ENCODE measurements around the gene ARL16.

Gene ARL16

DNA sequence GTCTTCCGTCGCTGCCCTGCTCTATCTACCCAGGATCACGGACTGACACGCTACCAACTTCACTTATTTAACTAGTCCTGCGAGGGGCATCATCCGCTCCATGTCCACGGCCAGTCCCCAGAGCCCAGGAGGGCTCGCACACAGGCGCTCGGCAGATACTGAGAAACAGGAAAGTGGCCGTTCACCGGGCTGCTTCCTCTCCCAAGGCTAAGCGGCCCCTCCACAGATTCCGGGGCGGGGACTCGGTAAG lies 17.6 kb downstream of the ARL16 start:
- peak in 1 of 2 experiments; percentile 9 for DNase-seq

DNA sequence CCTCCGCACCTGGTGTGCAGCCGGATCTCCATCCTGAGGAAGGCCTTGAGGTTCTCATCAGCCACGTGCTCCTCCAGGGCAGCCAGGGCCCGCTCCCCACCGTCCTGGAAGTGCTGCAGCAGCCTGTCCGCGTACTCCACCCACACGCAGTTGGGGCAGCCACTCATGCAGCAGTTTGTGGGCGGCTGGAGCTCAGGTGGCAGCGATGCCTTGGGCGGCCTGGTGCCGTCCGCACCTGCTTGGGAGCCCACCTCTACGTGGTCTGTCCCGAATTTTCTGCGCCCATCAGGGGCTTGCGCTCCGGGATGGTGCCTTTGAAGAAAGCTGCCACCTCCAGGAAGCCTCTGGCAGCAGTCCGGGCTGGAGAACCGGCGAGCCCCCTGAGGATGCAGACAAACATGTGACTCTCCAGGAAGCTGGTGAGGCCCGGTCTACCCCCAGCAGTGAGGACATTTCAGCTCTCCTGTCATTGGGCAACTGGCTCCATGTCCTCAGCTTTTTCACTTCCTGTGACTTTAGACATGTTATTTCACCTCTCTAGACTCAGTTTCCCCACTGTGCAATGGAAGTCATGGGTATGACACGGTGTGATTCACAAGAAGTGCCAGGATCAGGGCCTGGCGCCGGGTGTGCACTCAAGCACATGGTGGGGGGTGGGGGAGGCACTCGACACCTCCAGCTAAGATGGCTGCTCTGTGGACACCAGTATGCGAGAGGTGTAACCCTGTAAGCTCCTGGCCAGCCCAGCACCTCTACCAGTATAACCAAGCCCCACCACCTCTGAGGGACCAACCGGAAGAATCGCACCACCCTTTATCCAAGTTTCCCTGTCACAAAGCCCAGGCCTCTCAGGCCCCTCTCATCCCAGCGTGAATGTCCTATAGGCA lies 18.1 kb downstream of the ARL16 start:
- peak; percentile 64 to 67 for DNase-seq

DNA sequence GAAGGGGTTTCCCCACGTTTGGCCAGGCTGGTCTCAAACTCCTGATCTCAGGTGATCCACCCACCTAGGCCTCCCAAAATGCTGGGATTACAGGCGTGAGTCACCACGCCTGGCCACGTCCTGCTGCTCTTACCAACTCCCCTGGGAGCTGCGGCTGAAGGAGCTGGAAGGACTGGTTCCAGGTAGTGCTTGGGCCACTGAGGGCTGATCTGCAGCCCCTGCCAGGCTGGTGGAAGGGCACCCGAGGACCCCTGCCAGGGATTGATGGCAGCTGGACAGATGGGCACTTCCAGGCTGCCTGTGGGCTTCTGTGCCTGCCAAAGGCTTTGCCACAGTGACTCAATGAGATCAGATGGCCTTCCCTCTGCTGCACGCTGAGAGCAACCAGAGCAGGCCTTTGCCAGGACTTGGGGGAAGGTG lies 19.5 kb downstream of the ARL16 start:
- DNase-seq, result no peak

DNA sequence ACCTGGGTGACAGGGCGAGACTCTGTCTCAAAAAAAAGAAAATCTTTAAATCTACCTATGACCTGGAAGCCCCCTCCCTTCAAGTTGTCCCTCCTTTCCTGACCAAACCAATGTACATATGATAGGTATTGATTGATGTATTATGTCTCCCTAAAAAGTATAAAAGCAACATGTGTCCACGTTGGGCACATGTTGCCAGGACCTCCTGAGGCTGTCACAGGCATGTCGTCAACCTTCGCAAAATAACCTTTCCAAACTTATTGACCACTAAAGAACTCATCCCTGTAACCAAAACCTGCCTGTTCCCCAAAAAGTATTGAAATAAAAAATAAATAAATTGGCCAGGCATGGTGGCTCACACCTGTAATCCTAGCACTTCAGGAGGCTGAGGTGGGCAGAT lies 21.6 kb downstream of the ARL16 start:
- DNase-seq, result no peak

DNA sequence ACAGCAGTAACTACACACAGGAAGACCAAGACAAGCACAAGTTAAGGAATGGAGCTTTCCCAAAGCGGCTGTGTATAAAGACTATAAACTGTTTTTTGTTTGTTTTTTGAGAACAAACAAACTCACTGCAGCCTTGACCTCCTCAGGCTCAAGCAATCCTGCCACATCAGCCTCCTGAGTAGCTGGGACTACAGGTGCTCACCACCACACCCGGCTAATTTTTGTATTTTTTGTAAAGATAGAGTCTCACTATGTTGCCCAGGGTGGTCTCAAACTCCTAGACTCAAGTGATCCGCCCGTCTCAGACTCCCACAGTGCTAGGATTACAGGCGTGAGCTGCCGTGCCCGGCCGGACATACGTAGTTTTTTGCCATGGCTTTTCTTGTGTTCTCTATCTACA lies 23.2 kb downstream of the ARL16 start:
- DNase-seq, result no peak

DNA sequence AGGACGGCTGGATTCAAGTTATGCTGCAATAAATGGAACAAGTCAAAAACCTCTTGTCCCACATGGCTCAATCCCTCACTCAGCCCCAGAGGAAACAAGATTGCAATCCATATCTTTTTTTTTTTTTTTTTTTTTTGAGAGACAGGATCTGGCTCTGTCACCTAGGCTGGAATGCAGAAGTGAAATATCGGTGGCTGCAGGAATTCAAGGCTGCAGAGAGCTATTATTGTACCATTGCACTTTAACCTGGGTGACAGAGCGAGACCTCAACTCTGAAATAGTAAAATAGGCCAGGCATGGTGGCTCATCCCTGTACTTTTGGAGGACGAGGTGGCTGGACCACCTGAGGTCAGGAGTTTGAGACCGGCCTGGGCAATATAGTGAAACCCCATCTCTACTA lies 24.6 kb downstream of the ARL16 start:
- no peak for DNase-seq

DNA sequence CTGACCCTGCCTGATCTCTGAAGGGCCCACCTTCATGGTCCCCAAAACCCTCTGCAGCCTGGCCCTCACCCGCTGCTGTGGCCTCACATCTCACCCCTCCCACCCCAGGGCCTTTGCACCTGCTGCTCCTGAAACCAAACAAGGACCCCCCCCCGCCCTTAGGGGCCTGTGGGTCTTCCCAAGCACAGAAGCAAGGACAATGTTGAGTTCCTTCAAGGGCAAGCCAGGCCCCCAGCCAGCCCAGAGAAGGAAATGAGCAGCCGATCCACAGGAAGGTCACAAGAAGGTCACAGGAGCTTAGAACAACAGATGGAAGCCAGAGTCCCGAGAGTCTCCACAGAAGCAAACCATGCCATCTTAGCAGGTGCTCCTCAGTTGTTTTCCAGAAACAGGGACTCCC lies 26.8 kb downstream of the ARL16 start:
- no peak for DNase-seq

DNA sequence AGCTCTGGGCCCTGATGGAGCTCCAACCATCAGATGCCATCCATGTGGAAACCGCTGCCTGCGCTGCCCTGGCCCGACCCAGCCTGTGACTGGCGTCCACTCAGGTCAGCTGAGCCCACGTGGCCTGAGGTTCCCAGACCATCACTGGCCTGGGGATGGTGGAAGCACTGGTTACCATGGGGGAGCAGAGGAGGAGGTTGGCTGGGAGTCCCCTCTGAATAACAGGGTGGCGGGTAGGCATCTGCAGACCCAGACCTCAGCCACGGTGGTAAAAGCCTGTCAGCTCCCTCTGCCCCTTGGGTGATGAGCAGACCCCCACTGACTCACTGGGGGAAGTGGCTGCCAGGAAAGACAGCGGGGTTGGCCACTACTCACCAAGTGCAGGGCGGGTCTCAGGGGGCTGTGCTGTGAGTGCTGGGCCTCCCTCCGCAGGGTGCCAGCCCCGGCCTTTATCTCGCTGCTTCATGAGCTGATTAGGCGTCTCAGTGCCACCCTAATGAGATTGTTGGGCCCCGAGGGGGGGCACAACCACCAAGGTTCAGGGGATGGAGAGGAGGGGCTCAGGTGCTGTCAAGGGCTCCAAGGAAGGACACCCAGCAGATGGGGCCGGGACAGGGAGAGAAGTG lies 27.4 kb downstream of the ARL16 start, which contains the start of gene PDE6G:
Gene PDE6G, minus strand, starts transcription at position 425 of the 626 bp plus-strand sequence. CDS start 3,237 bp downstream, outside the sequence.
- DNase-seq, result no peak

DNA sequence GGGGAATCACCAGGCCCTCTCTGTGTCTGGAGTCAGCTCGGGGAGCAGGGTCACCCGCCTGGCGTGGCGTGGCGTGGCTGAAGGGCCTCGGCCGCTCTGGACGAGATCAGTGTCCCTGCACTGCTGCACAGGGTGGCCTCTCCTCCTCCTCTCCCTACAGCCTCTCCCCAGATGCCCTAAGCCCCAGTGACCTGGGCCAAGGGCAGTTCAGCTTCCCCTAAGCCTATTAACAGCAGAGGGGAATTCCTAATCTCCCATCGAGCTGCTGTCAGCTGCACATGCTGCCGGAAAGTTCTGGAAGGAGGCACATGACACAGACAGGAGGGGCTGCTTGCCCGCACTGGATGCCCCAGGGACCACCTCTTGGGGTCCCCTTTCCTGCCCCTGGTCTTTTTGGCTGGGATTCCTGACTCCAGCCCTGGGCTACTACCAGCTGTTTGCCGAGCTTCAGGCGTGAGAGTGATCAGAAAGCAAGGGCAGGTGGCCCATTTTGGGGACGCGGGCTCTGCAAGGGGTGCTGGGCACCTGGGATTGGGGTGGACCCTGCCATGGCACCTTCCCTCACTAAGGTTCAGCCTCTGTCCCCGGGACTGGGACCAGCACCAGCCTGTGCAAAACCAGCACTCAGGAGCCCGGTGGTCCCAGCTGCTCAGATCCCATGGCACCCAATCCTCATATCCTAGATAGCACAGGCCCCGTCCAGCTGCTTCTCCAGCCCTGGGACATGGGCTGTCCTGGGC lies 28.0 kb downstream of the ARL16 start:
- no peak for DNase-seq

DNA sequence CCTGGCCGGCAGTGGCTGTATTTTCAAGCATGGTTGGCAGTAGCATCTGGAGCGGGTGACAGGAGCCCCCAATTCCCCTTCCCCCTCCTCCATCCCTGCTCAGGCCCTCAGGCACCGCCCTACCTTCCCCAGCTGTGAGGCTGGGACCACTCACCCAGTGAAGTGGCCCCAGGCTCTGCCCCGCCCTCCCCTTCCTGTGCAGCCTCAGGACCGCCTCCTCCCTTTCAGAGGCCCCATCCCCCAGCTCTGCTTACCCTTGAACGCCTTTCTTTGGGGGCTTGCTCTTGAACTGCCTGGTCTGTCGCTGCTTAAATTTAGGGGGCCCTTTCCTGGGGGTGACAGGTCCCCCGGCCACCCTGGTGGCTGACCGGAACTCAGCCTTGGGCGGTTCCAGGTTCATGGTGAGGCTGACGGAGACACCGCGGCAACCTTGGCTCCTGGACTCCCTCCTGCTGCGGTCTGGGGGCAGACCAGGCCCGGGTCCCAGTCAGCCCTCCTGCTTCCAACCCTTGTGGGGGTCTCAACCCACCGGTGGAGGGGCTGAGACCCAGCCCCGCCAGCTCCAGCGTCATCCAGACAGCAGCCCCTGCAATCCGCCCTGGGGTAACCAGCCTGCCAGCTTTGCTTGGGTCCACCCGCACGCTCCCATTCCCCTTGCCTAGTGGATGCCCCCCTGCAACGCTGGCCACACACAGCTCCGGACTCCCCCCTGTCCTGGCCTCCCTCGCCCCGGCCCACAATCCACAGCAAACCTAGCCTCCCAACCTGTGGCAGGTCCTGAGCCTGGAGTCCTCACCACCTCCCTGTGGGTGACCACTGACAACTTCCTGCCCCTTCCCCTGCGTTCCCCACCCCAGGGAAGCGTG lies 30.5 kb downstream of the ARL16 start:
- DNase-seq, result no peak

DNA sequence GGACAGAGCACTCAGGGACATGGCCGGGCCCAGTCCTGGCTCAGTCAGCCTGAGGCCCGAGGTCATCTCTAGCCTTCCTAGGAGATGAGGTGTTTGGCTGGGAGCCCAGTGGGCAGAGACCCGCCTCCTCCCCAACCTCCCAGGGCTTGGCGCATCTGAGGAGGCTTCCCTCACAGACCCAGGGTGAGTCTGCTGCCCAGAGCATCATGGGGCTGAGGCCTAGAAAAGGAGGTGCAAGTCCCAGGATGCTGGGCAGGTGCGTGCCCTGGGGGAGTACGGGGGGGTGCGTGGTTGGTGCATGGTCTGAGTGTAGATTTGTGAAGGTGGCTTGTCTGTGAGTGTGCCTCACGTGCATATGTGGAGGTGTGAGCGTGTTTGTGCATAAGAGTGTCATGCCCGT lies 31.9 kb downstream of the ARL16 start:
- no peak for DNase-seq

DNA sequence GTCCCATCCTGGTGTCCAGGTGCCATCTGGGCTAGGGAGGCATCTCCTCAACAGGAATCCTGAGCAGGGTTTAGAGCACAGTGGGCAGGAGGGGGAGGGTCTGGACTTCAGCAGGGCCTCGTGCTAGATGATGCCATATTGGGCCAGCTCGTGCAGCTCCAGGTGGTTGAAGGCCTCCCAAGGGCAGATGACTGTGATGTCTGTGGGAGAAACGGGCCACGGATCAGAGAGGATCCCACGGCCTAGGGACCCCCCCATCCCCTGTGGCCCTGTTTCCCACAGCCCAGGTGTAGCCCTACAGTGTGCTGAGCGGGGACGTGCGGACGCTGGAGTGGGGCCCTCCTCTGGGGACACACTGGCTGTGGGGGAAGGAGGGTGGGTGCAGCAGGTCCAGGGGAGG lies 32.6 kb downstream of the ARL16 start:
- DNase-seq, result no peak

DNA sequence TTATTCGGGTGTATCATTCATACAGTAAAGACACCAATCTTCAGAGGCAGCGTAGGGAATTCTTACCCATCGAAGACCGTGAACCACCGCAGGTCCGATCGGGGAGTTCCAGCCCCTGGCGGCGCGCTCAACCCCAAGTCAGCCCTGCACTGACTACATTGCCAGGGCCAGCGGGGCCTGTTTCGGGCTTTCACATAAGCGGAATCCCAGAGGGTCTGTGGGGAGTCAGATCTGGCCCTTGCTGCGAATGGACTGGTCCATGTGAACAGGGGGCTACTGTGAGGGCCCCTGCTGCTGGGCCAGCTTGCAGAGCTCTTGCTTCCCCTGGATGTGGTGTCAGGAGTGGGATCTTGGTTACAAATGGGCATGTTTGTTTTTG lies 34.9 kb downstream of the ARL16 start:
- no peak for DNase-seq

DNA sequence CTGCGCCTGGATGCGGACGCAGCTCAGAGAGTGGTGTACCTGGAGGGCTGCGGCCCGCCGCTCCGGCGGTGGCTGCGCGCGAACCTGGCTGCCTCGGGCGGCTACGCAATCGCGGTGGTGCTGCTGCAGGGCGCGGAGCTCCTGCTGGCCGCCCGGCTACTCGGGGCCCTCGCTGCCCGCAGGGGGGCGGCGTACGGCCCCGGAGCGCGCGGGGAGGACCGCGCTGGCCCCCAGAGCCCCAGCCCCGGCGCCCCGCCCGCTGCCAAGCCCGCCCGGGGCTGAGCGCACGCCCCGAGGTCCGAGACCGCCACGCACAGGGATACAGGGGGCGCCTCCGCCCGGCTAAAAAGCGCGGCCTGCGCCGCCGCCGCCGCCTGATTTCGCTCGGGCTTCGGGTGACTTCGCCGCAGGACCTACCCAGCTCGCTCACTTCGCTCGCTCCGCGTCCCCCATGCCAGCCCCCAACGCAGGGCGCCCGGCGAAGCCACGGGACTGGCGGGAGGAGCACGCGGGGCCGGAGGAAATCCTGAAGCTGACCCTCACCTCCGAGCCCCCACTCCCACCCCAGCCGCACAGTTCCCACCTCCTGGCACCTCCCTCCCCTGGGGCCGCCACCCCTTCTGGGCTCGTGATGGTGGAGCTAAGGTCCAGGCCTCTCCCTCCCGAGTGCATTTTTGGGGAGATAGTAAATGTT lies 35.4 kb downstream of the ARL16 start:
- no peak for DNase-seq

DNA sequence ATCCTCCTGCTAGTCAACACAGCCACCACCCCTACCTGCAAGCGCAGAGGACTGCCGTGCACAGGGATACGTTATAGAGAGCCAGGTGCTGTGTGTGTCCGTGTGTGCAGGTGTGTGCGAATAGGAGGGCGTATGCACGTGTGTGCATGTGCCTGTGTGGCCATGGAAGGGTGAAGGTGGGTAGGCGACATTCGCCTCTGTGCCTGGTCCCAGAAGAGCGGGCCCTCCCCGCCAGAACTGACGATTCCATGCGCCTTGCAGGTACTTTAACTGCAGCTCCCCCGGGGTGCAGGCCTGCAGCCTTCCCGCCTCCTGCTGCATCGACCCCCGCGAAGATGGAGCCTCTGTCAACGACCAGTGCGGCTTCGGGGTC lies 36.0 kb downstream of the ARL16 start:
- DNase-seq, result no peak

DNA sequence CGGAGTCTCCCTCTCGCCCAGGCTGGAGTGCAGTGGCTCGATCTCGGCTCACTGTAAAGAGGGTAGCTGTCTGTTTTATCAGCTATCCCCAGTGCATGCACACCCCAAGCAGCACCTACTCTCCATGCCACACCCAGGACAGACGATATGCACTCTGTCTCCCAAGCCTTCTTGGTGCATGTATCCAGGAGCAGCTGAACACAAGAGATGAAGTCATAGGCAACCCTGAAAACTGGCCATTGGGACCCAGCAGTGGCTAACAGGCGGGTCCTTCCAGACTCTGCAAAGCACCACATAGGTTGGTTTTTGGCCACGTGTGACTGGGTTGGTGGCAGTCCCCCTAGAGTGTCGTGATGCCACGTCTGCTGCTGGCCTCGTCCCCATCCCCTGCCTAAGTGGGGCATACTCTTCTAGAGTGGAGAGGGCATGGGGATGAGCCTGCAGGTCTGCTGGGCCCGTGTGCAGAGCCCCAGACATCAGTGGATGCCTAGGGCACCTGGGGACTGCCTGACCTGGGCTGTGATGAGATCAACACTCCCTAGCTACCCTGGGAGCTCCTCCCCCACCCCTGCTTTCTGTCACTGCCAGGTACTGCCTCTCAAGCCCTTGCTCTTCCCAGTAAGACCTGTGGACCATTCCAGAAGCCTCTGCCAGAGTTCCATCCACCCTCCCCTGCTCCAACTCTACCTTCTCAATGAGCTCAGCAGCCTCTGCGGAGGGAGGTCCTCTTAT lies 36.6 kb downstream of the ARL16 start:
- no peak for DNase-seq

DNA sequence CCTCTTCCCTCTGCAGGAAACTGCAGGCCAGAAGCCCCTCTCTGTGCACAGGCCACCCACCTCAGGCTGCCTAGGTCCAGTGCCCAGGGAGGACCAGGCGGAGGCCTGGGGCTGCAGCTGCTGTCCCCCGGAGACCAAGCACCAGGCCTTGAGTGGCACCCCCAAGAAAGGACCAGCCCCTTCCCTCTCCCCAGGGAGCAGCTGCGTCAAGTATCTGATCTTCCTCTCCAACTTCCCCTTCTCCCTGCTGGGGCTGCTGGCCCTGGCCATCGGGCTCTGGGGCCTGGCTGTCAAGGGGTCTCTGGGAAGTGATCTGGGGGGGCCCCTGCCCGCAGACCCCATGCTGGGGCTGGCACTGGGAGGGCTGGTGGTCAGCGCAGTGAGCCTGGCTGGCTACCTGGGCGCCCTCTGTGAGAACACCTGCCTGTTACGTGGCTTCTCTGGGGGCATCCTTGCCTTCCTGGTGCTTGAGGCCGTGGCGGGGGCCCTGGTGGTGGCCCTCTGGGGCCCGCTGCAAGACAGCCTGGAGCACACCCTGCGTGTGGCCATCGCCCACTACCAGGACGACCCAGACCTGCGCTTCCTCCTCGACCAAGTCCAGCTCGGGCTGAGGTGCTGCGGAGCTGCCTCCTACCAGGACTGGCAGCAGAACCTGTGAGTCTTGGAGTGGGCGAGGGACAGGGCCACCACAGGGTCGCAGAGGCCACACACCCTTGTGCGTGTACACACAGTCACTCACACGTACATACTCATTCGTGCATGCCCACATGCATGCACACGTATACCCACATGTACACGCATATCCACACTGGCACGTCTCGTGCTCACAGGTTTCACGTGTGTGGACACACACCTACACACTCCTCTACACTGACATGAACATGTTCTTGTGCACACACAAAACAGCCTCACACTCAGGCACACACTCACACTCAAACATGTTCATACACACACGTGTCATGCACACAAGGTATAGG lies 38.3 kb downstream of the ARL16 start:
- no peak for DNase-seq

DNA sequence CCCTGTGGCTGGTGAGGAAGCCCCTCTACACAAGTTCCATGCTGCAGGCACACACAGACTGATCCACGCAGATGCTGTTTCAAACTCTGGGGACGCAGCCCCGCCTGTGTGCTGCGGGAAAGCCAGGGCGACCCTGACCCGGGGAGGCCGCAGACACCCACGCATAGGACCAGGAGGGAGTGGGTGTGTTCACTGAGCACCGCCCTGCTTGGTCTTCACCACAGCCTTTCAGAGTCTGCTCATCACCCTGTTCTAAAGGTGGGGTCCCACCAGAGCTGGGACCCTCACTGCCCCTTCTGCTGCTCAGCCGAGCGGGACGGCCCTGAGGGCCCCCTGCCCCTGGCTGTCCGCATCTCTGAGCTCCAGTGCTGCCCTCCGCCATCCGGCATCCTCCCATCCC lies 39.1 kb downstream of the ARL16 start:
- no peak for DNase-seq

DNA sequence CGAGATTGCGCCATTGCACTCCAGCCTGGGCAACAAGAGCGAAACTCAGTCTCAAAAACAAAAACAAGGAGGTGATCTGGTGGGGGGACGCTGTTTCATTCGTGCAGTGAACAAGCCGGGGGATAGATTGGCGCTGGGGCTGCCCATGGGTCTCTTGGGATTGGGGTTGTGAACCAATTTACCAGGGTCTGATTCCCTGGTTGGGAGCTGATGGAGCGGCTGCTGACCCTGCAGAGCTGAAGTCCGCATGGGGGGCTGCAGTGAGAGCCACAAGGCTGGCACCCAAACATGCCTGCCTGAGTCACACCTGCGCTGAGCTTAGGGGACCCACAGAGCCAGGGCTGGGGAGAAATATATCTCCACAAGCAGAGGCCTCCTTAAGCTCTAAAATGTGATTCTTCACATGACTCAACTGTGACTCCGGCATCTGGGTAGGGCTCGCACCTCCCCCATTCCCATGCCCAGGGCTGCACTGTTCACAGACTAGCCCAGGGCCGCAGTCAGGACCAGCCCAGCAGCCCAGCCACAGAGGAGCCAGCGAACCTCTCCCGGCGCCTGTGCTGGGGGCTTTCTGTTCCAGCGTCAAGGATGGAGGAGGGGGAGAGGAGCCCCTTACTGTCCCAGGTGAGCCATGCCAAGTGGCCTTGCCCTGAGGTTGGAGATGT lies 41.6 kb downstream of the ARL16 start:
- DNase-seq, result no peak

DNA sequence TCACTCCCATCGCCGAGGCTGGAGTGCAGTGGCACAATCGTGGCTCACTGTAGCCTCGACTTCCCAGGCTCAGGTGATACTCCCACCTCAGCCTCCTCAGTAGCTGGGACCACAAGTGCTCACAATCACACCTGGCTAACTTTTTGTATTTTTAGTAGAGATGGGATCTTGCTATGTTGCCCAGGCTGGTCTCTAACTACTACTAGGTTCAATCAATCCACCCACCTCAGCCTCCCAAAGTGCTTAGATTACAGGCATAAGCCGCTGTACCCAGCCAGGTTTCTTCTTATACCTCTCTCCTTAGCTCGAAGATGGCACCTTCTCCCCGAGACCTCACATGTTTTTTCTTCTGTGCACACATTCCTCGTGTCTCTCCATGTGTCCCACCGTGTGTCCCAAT lies 43.6 kb downstream of the ARL16 start:
- DNase-seq, result no peak

All from activated CD4-positive, alpha-beta T cell treated with anti-CD3 and anti-CD28 coated beads, Interleukin-2, amount 50 U/mL, for 4 hours (primary cell).